ENCODE results near the gene RBMS2.

DNA sequence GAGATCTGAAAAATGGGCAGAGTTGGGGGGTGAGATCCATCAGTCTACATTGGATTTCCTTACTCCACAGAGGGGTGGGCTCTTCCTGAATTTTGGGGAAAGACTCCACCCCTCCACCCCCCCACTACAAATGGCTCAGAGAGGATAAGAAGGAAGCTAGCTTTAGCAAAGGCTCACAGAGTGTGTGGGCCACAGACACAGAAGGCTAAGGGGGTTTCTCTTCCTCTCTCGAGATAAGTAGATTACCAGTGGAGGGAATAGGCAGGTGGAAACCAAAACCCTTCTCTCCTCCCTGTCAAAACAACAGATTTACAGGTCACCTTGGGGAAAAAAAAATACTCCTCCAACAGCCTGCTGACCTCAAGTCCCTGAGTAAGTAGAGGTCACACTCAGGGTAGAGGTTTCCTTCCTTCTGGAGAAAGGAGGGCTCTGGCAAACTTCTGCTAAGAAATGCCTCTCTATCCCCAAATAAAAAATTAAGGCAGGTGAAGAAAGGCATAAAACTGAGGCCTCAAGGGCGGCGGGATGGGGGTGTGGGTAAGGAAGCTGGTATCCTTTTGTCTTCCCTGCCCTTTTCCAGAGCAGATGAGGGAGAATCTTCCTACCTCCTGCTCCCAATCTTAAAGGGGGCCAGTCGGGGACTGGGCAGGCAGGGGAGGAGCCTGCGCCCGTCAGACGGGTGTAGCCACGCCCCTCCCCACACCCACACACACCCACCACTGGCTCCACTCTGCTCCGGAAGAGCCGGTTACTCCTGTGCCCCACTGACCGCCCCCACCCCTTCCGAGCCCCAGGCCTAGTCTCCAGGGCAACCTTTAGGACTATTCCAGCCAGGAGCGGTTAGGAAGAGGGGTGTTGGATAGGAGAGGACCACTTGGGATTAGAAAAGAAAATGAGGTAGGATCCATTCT, 110.4 kb downstream of the RBMS2 start:
- TF ChIP-seq, protein P1, sequence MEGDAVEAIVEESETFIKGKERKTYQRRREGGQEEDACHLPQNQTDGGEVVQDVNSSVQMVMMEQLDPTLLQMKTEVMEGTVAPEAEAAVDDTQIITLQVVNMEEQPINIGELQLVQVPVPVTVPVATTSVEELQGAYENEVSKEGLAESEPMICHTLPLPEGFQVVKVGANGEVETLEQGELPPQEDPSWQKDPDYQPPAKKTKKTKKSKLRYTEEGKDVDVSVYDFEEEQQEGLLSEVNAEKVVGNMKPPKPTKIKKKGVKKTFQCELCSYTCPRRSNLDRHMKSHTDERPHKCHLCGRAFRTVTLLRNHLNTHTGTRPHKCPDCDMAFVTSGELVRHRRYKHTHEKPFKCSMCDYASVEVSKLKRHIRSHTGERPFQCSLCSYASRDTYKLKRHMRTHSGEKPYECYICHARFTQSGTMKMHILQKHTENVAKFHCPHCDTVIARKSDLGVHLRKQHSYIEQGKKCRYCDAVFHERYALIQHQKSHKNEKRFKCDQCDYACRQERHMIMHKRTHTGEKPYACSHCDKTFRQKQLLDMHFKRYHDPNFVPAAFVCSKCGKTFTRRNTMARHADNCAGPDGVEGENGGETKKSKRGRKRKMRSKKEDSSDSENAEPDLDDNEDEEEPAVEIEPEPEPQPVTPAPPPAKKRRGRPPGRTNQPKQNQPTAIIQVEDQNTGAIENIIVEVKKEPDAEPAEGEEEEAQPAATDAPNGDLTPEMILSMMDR (IDR thresholded peaks at IDR 0.05), result no peak
- TF ChIP-seq POLR2A (IDR thresholded peaks at IDR 0.05) (no peak), EP300 (IDR thresholded peaks at IDR 0.05) (no peak)
